Panc1 (cell line): Measurements from ENCODE around the gene CACNG1. TPM values are rescaled to one million over a fixed set of nuclear protein-coding genes. Genes with fewer than 3 reads are reported as not detected.

Source experiments
- ATAC-seq: fragments of 200-7000 bp; cut with Tn5 transposase; 2 replicates; pipeline ENCODE4 v1.9.1; 2020; ENCODE audit warnings: mild to moderate bottlenecking, moderate library complexity
- BruUV-seq: library from RNA; stranded (reverse); fragments of 400-500 nt; replicated peaks from 2 replicates; lab custom pipeline; 2021; lab: Mats Ljungman, UMichigan
- CTCF ChIA-PET: fragments of 300-600 bp; sonication (Branson Sonifier 250); formaldehyde crosslinking; loops from one replicate; lab custom pipeline; 2022; ENCODE audit warnings: antibody characterized with exemption; lab: Charles Lee
- POLR2A ChIA-PET: fragments of 300-600 bp; sonication (Branson Sonifier 250); formaldehyde crosslinking; loops from one replicate; lab custom pipeline; 2022; ENCODE audit warnings: antibody characterized with exemption; lab: Charles Lee
- DNase-seq: peaks from one replicate; pipeline ENCODE4 v3.0.0-alpha.2; 2010; ENCODE audit warnings: low read depth, low spot score
- H3K27ac ChIP-seq: 2 replicates; pipeline ENCODE4 v1.5.1; 2011; ENCODE audit warnings: mild to moderate bottlenecking, low read length, inconsistent platforms
- H3K27me3 ChIP-seq: fragments of 200-500 bp; sonication (Bioruptor generic); 2 replicates; pipeline ENCODE4 v1.6.0; 2014; ENCODE audit warnings: low read length, inconsistent platforms; ENCODE audit not compliant: control insufficient read depth, insufficient read depth
- H3K36me3 ChIP-seq: fragments of 200-500 bp; sonication (Bioruptor generic); 2 replicates; pipeline ENCODE4 v1.5.1; 2014; ENCODE audit warnings: inconsistent platforms, mild to moderate bottlenecking, low read length, moderate library complexity; ENCODE audit not compliant: control insufficient read depth, insufficient read depth
- H3K4me1 ChIP-seq: 2 replicates; pipeline ENCODE4 v1.5.1; 2011; ENCODE audit warnings: inconsistent platforms, mild to moderate bottlenecking, low read length, moderate library complexity; ENCODE audit not compliant: control insufficient read depth, insufficient read depth
- H3K4me3 ChIP-seq, 2 experiments: 2 replicates each; pipeline ENCODE4 v1.5.1; 2011 to 2012; ENCODE audit warnings: low read depth in 2 of 2, low read length in 2 of 2, mild to moderate bottlenecking in 2 of 2, inconsistent platforms in 1 of 2, moderate library complexity in 1 of 2
- H3K9me3 ChIP-seq: fragments of 200-500 bp; sonication (Bioruptor generic); 2 replicates; pipeline ENCODE4 v1.5.1; 2014; ENCODE audit warnings: low read depth, mild to moderate bottlenecking, inconsistent platforms, low read length, moderate library complexity; ENCODE audit not compliant: control insufficient read depth, insufficient read depth
- POLR2AphosphoS5 ChIP-seq: IDR thresholded peaks from 2 replicates; pipeline ENCODE4 v1.6.1; 2012; ENCODE audit warnings: mild to moderate bottlenecking, low read depth, low read length, moderate library complexity
- SIN3A ChIP-seq: IDR thresholded peaks from 2 replicates; pipeline ENCODE4 v1.6.1; 2012; ENCODE audit warnings: low read depth, mild to moderate bottlenecking, low read length, moderate library complexity, borderline replicate concordance; ENCODE audit not compliant: insufficient read depth
- TCF7L2 ChIP-seq: IDR thresholded peaks from 2 replicates; pipeline ENCODE4 v1.6.1; 2011; ENCODE audit warnings: mild to moderate bottlenecking, low read depth, low read length, inconsistent platforms
- in situ Hi-C: cut with HindIII; loops from 2 replicates; pipeline ENCODE4 v1.10.0; 2016; ENCODE audit warnings: low sequenced_read_pairs, low pct_unique_long_range_greater_than_20kb
- intact Hi-C: fragments of 100-400 bp; cut with micrococcal nuclease; formaldehyde crosslinking; loops from one replicate; pipeline ENCODE4 v1.10.0; 2022; ENCODE audit not compliant: unreplicated experiment
- total RNA-seq: library from RNA; stranded (reverse); gene quantifications from one replicate; pipeline ENCODE4 v1.2.1, GENCODE V29; 2021; ENCODE audit not compliant: unreplicated experiment
- TF ChIP-seq, protein P1 (sequence below): fragments of 450-650 bp; IDR thresholded peaks from 2 replicates; pipeline ENCODE4 v1.5.1; 2017; ENCODE audit warnings: mild to moderate bottlenecking
- TF ChIP-seq, protein P2 (sequence below), 2 experiments: IDR thresholded peaks; 2 replicates each; pipeline ENCODE4 v1.6.1; 2011 to 2012; ENCODE audit warnings: low read depth in 2 of 2, control low read depth in 1 of 2, low read length in 1 of 2, mild to moderate bottlenecking in 1 of 2, moderate library complexity in 1 of 2; ENCODE audit not compliant: insufficient read depth in 1 of 2

Gene CACNG1
- total RNA-seq, 1 experiment from 2014 or later: 0.13 TPM

DNA sequence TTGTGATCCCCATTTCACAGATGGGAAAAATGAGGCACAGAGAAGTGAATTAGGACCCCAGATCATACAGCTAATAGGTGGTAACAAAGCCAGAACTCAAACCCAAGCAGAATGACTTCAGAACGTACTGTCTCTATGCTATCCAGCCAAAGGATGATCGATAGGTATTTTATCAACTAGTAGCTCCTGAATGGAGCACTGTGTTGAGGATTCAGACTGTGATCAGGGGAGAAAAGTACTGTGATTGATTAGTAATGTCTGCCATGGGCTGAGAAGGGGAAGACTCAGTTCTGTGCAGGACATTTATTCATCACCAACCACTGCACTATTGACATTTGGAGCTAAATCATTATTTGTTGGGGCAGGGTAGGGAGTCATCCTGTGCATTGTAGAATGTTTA lies 41.1 kb upstream of the CACNG1 start:
- TF ChIP-seq, protein P1, sequence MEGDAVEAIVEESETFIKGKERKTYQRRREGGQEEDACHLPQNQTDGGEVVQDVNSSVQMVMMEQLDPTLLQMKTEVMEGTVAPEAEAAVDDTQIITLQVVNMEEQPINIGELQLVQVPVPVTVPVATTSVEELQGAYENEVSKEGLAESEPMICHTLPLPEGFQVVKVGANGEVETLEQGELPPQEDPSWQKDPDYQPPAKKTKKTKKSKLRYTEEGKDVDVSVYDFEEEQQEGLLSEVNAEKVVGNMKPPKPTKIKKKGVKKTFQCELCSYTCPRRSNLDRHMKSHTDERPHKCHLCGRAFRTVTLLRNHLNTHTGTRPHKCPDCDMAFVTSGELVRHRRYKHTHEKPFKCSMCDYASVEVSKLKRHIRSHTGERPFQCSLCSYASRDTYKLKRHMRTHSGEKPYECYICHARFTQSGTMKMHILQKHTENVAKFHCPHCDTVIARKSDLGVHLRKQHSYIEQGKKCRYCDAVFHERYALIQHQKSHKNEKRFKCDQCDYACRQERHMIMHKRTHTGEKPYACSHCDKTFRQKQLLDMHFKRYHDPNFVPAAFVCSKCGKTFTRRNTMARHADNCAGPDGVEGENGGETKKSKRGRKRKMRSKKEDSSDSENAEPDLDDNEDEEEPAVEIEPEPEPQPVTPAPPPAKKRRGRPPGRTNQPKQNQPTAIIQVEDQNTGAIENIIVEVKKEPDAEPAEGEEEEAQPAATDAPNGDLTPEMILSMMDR: no peak
- TF ChIP-seq SIN3A (no peak), TCF7L2 (no peak), POLR2AphosphoS5 (no peak)
- TF ChIP-seq, protein P2, sequence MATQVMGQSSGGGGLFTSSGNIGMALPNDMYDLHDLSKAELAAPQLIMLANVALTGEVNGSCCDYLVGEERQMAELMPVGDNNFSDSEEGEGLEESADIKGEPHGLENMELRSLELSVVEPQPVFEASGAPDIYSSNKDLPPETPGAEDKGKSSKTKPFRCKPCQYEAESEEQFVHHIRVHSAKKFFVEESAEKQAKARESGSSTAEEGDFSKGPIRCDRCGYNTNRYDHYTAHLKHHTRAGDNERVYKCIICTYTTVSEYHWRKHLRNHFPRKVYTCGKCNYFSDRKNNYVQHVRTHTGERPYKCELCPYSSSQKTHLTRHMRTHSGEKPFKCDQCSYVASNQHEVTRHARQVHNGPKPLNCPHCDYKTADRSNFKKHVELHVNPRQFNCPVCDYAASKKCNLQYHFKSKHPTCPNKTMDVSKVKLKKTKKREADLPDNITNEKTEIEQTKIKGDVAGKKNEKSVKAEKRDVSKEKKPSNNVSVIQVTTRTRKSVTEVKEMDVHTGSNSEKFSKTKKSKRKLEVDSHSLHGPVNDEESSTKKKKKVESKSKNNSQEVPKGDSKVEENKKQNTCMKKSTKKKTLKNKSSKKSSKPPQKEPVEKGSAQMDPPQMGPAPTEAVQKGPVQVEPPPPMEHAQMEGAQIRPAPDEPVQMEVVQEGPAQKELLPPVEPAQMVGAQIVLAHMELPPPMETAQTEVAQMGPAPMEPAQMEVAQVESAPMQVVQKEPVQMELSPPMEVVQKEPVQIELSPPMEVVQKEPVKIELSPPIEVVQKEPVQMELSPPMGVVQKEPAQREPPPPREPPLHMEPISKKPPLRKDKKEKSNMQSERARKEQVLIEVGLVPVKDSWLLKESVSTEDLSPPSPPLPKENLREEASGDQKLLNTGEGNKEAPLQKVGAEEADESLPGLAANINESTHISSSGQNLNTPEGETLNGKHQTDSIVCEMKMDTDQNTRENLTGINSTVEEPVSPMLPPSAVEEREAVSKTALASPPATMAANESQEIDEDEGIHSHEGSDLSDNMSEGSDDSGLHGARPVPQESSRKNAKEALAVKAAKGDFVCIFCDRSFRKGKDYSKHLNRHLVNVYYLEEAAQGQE (IDR thresholded peaks at IDR 0.05; ENCODE audit: insufficient read depth in 1 of 2, low read depth in 2 of 2, low read length in 1 of 2): no peak
- in situ Hi-C loops (no loop called here), intact Hi-C loops (no loop called here)
- ATAC-seq: no peak
- Histone ChIP-seq H3K36me3 (no peaks in the 10 kb centered on the region), H3K4me3 (no peak overlapping the region), H3K27ac (no peak overlapping the region), H3K4me1 (no peaks in the 10 kb centered on the region), H3K27me3 (no peaks in the 10 kb centered on the region), H3K9me3 (no peaks in the 10 kb centered on the region)
- BruUV-seq: no TSS peak
- CTCF ChIA-PET: no interaction called here
- no peak for DNase-seq
- POLR2A ChIA-PET: no interaction called here

DNA sequence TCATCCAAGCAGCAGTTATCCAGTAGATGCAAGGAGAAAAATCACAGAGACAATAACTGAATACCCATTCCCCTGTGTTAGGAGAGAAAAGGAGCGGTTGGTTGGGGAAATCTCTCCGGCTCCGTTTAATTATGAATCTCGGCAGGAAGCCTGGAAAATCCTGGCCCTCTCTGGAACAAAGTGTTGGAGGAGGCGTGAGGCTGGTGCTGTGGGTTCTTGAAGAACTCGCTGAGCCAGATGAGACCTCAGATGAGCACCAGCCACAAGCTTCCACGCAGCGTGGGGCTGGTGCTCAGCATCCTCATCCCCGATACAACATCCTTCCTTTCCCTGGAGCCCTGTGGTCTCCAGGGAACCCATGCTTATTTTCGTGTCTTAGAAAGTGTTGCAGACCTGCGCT lies 40.2 kb upstream of the CACNG1 start:
- Histone ChIP-seq H3K36me3 (no peaks in the 10 kb centered on the region), H3K4me1 (no peaks in the 10 kb centered on the region), H3K4me3 (no peak overlapping the region), H3K27me3 (no peaks in the 10 kb centered on the region), H3K27ac (no peak overlapping the region), H3K9me3 (no peaks in the 10 kb centered on the region)
- no peak for TF ChIP-seq POLR2AphosphoS5
- no peak for TF ChIP-seq TCF7L2
- no peak for DNase-seq
- no peak for ATAC-seq
- CTCF ChIA-PET: no interaction called here
- POLR2A ChIA-PET: no interaction called here
- no TSS peak for BruUV-seq
- in situ Hi-C loops: no loop called here
- intact Hi-C loops: no loop called here

DNA sequence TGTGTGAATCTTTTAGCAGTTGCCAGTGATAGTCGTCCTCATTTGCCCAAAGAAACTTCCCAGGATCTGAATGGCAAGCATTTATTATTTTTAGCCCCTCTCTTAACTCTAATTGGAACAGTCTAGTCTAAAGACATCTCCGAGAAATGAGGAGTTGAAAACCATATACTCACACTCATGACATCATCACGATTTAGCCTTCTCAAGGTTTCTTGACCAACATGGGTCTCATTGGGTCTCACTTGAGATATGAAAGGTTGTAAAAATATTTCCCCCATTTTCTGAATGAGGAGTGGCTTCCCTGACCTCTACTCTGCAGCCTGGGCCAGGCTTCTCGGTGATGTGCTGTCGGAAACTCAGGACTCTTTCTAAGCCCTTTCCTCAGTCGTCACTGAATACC lies 37.1 kb upstream of the CACNG1 start:
- Histone ChIP-seq H3K4me3 (no peak overlapping the region), H3K27ac (no peak overlapping the region), H3K9me3 (no peaks in the 10 kb centered on the region), H3K36me3 (no peaks in the 10 kb centered on the region), H3K4me1 (no peaks in the 10 kb centered on the region), H3K27me3 (no peaks in the 10 kb centered on the region)
- in situ Hi-C loops (no loop called here), intact Hi-C loops (no loop called here)
- CTCF ChIA-PET: no interaction called here
- DNase-seq: no peak
- no peak for ATAC-seq
- BruUV-seq: no TSS peak
- no peak for TF ChIP-seq SIN3A
- TF ChIP-seq, protein P1: no peak
- TF ChIP-seq POLR2AphosphoS5: no peak
- TF ChIP-seq TCF7L2: no peak
- TF ChIP-seq, protein P2 (IDR thresholded peaks at IDR 0.05; ENCODE audit: insufficient read depth in 1 of 2, low read depth in 2 of 2, low read length in 1 of 2): no peak
- POLR2A ChIA-PET: no interaction called here
